IMR-90 (cell line): ENCODE measurements around the gene RBFOX1. TPM values are rescaled to one million over a fixed set of nuclear protein-coding genes. Genes with fewer than 3 reads are reported as not detected.

Source experiments
- ATAC-seq: fragments of 200-7000 bp; cut with Tn5 transposase; 2 replicates; pipeline ENCODE4 v1.9.1; 2020; ENCODE audit warnings: low read depth, mild to moderate bottlenecking, moderate library complexity
- BruUV-seq: library from RNA; stranded (reverse); fragments of 400-500 nt; replicated peaks from 2 replicates; lab custom pipeline; 2021; lab: Mats Ljungman, UMichigan
- CTCF ChIA-PET: fragments of 300-600 bp; formaldehyde crosslinking; extraction: SDS; loops from one replicate; lab custom pipeline; 2021; ENCODE audit warnings: antibody characterized with exemption; lab: Yijun Ruan, JAX
- POLR2A ChIA-PET: fragments of 300-600 bp; sonication (Branson Sonifier 250); formaldehyde crosslinking; loops from one replicate; lab custom pipeline; 2022; ENCODE audit warnings: antibody characterized with exemption; ENCODE audit not compliant: unreplicated experiment; lab: Charles Lee
- DNase-seq: peaks from one replicate; pipeline ENCODE4 v3.0.0; 2013
- H2AFZ ChIP-seq: replicated peaks from 2 replicates; pipeline ENCODE3; 2013; ENCODE audit warnings: low read length, mild to moderate bottlenecking; ENCODE audit not compliant: poor library complexity
- H2AK5ac ChIP-seq: 2 replicates; pipeline ENCODE4 v1.6.1; 2013; ENCODE audit warnings: low read depth, low read length, inconsistent platforms
- H2AK9ac ChIP-seq: replicated peaks from 2 replicates; pipeline ENCODE3; 2013; ENCODE audit warnings: mild to moderate bottlenecking, low read depth, low read length, moderate library complexity; ENCODE audit not compliant: poor library complexity
- H2BK120ac ChIP-seq: 2 replicates; pipeline ENCODE4 v1.6.1; 2013; ENCODE audit warnings: low read depth, low read length, inconsistent platforms
- H2BK15ac ChIP-seq: 3 replicates; pipeline ENCODE4 v1.6.1; 2013; ENCODE audit warnings: low read depth, low read length, inconsistent platforms
- H2BK20ac ChIP-seq: 2 replicates; pipeline ENCODE4 v1.6.1; 2013; ENCODE audit warnings: low read depth, mild to moderate bottlenecking, inconsistent platforms, low read length, moderate library complexity
- H2BK5ac ChIP-seq: 2 replicates; pipeline ENCODE4 v1.6.1; 2013; ENCODE audit warnings: mild to moderate bottlenecking, low read depth, low read length, inconsistent platforms; ENCODE audit not compliant: poor library complexity, severe bottlenecking
- H3K14ac ChIP-seq: replicated peaks from 2 replicates; pipeline ENCODE4 v1.6.1; 2013; ENCODE audit warnings: low read depth, low read length, inconsistent platforms
- H3K18ac ChIP-seq: 2 replicates; pipeline ENCODE4 v1.6.1; 2013; ENCODE audit warnings: low read depth, low read length, control low read depth
- H3K23ac ChIP-seq: 2 replicates; pipeline ENCODE4 v1.6.1; 2013; ENCODE audit warnings: low read depth, low read length, inconsistent platforms
- H3K27ac ChIP-seq: 2 replicates; pipeline ENCODE4 v1.5.1; 2013; ENCODE audit warnings: mild to moderate bottlenecking, control low read depth, low read length; ENCODE audit not compliant: insufficient read depth
- H3K27me3 ChIP-seq: 2 replicates; pipeline ENCODE4 v1.6.1; 2013; ENCODE audit warnings: low read length; ENCODE audit not compliant: control insufficient read depth, insufficient read depth
- H3K36me3 ChIP-seq: 2 replicates; pipeline ENCODE4 v1.6.1; 2013; ENCODE audit warnings: low read length, mixed read lengths; ENCODE audit not compliant: control insufficient read depth, insufficient read depth
- H3K4ac ChIP-seq: 2 replicates; pipeline ENCODE4 v1.6.1; 2013; ENCODE audit warnings: low read depth, low read length, inconsistent platforms
- H3K4me1 ChIP-seq: 2 replicates; pipeline ENCODE4 v1.6.1; 2013; ENCODE audit warnings: low read length, mixed read lengths; ENCODE audit not compliant: control insufficient read depth, insufficient read depth
- H3K4me2 ChIP-seq: 2 replicates; pipeline ENCODE4 v1.6.1; 2013; ENCODE audit warnings: low read depth, mild to moderate bottlenecking, control low read depth, low read length, moderate library complexity
- H3K4me3 ChIP-seq: 2 replicates; pipeline ENCODE4 v1.5.1; 2013; ENCODE audit warnings: low read depth, mild to moderate bottlenecking, control low read depth, low read length, moderate library complexity; ENCODE audit not compliant: insufficient read depth
- H3K56ac ChIP-seq: 2 replicates; pipeline ENCODE4 v1.6.1; 2013; ENCODE audit warnings: low read length, inconsistent platforms; ENCODE audit not compliant: insufficient read depth; ENCODE audit errors: extremely low read depth
- H3K79me1 ChIP-seq, 2 experiments: 2 replicates each; pipeline ENCODE4 v1.6.1; 2013; ENCODE audit warnings: low read length in 2 of 2, inconsistent platforms in 1 of 2, low read depth in 1 of 2
- H3K9ac ChIP-seq: 2 replicates; pipeline ENCODE4 v1.6.1; 2013; ENCODE audit warnings: low read depth, low read length, control low read depth
- H3K9me1 ChIP-seq: 2 replicates; pipeline ENCODE4 v1.6.1; 2013; ENCODE audit warnings: low read length, inconsistent platforms; ENCODE audit not compliant: insufficient read depth
- H3K9me3 ChIP-seq: 2 replicates; pipeline ENCODE4 v1.6.1; 2013; ENCODE audit warnings: low read length; ENCODE audit not compliant: control insufficient read depth, insufficient read depth
- H4K20me1 ChIP-seq: 2 replicates; pipeline ENCODE4 v1.6.1; 2013; ENCODE audit warnings: low read length, inconsistent platforms; ENCODE audit not compliant: insufficient read depth
- H4K5ac ChIP-seq: 2 replicates; pipeline ENCODE4 v1.6.1; 2013; ENCODE audit warnings: mild to moderate bottlenecking, low read depth, low read length, control low read depth
- H4K8ac ChIP-seq, 2 experiments: 2 replicates each; pipeline ENCODE4 v1.6.1; 2013; ENCODE audit warnings: low read depth in 2 of 2, low read length in 2 of 2, control low read depth in 1 of 2, inconsistent platforms in 1 of 2
- H4K91ac ChIP-seq: 2 replicates; pipeline ENCODE4 v1.6.1; 2013; ENCODE audit warnings: low read depth, low read length, inconsistent platforms; ENCODE audit not compliant: insufficient read depth
- BHLHE40 ChIP-seq: fragments of 150-350 bp; IDR thresholded peaks from 2 replicates; pipeline ENCODE4 v1.6.1; 2016; ENCODE audit warnings: mild to moderate bottlenecking, low read depth, low read length
- CEBPB ChIP-seq: IDR thresholded peaks from 2 replicates; pipeline ENCODE4 v1.6.1; 2012; ENCODE audit warnings: low read depth, low read length, improper control_type of control experiment
- CHD1 ChIP-seq: IDR thresholded peaks from 2 replicates; pipeline ENCODE4 v1.6.1; 2012; ENCODE audit warnings: low read depth, low read length, improper control_type of control experiment
- CTCF ChIP-seq: conservative IDR thresholded peaks from 2 replicates; pipeline ENCODE4 v1.5.1; 2012; ENCODE audit warnings: mild to moderate bottlenecking, low read depth, low read length, improper control_type of control experiment
- ELK1 ChIP-seq: fragments of 150-350 bp; IDR thresholded peaks from 2 replicates; pipeline ENCODE4 v1.6.1; 2016; ENCODE audit warnings: low read depth, mild to moderate bottlenecking, low read length, moderate library complexity, borderline replicate concordance
- FOS ChIP-seq: fragments of 150-350 bp; IDR thresholded peaks from 2 replicates; pipeline ENCODE4 v1.6.1; 2016; ENCODE audit warnings: low read depth, low read length
- MAFK ChIP-seq: IDR thresholded peaks from 2 replicates; pipeline ENCODE4 v1.6.1; 2012; ENCODE audit warnings: low read depth, low read length, improper control_type of control experiment
- MAZ ChIP-seq: IDR thresholded peaks from 2 replicates; pipeline ENCODE4 v1.6.1; 2012; ENCODE audit warnings: low read depth, mild to moderate bottlenecking, low read length, improper control_type of control experiment, moderate library complexity, borderline replicate concordance
- MXI1 ChIP-seq: IDR thresholded peaks from 2 replicates; pipeline ENCODE4 v1.6.1; 2012; ENCODE audit warnings: low read depth, mild to moderate bottlenecking, low read length, moderate library complexity, borderline replicate concordance
- NFE2L2 ChIP-seq: fragments of 150-350 bp; IDR thresholded peaks from 2 replicates; pipeline ENCODE4 v1.6.1; 2016; ENCODE audit warnings: low read depth, mild to moderate bottlenecking, low read length
- POLR2A ChIP-seq: IDR thresholded peaks from 2 replicates; pipeline ENCODE4 v1.6.1; 2012; ENCODE audit warnings: mild to moderate bottlenecking, low read depth, low read length
- RAD21 ChIP-seq: IDR thresholded peaks from 2 replicates; pipeline ENCODE4 v1.6.1; 2012; ENCODE audit warnings: low read length, improper control_type of control experiment
- RCOR1 ChIP-seq: IDR thresholded peaks from 2 replicates; pipeline ENCODE4 v1.6.1; 2012; ENCODE audit warnings: mild to moderate bottlenecking, low read length, improper control_type of control experiment; ENCODE audit not compliant: insufficient replicate concordance
- RFX5 ChIP-seq: IDR thresholded peaks from 2 replicates; pipeline ENCODE4 v1.8.0; 2012; ENCODE audit warnings: low read depth, mild to moderate bottlenecking, low read length, moderate library complexity
- SMC3 ChIP-seq: fragments of 150-350 bp; IDR thresholded peaks from 2 replicates; pipeline ENCODE4 v1.6.1; 2016; ENCODE audit warnings: low read depth, mild to moderate bottlenecking, antibody characterized with exemption, low read length, moderate library complexity
- USF2 ChIP-seq: fragments of 150-350 bp; IDR thresholded peaks from 2 replicates; pipeline ENCODE4 v1.6.1; 2017; ENCODE audit warnings: mild to moderate bottlenecking, antibody characterized with exemption, low read length, low read depth
- WGBS, 2 experiments: methylation state at CpG; one replicate each; pipeline versions ENCODE4 v1.1.5 to v1.1.7; 2013; ENCODE audit warnings: missing lambda C conversion rate in 2 of 2; ENCODE audit not compliant: insufficient read length in 1 of 2; ENCODE audit errors: extremely low coverage in 2 of 2; 5-methylcytosine and 5-hydroxymethylcytosine counted together
- dilution Hi-C: fragments of 300-500 bp; cut with HindIII; formaldehyde crosslinking; loops from one replicate; pipeline ENCODE4 v1.14.3; 2018; ENCODE audit warnings: low sequenced_read_pairs; ENCODE audit not compliant: unreplicated experiment
- in situ Hi-C: fragments of 300-500 bp; cut with MboI; formaldehyde crosslinking; loops from 3 replicates; pipeline ENCODE4 v1.14.3; 2019; ENCODE audit warnings: low sequenced_read_pairs, inconsistent platforms, mixed read lengths
- intact Hi-C: fragments of 100-400 bp; cut with micrococcal nuclease; formaldehyde crosslinking; loops from 2 replicates; pipeline ENCODE4 v1.10.0; 2022
- polyA plus RNA-seq, 3 experiments: library from polyadenylated mRNA; depleted of rRNA; stranded (reverse); fragments of >200 nt; gene quantifications; 2 replicates each; pipeline ENCODE4 v1.2.3, GENCODE V29; 2012; ENCODE audit warnings: low replicate concordance in 1 of 3
- total RNA-seq: library from RNA; depleted of rRNA; stranded (reverse); fragments of >200 nt; gene quantifications from 2 replicates; pipeline ENCODE4 v1.2.3, GENCODE V29; 2012

Gene RBFOX1
- total and polyA plus RNA-seq, 2 of the 4 experiments (the other 2 are of a cell fraction) = not detected

- Histone ChIP-seq H3K9me1 (no peaks in the 10 kb centered on the region), H2AK5ac (no peak overlapping the region), H3K27me3 (no peaks in the 10 kb centered on the region), H3K9me3 (peaks cover 13% of the 10 kb centered on the region), H4K5ac (no peak overlapping the region), H3K23ac (no peak overlapping the region), H3K4me3 (no peak overlapping the region), H3K14ac (no peak overlapping the region), H2BK120ac (no peak overlapping the region), H3K27ac (no peak overlapping the region), H4K91ac (no peak overlapping the region), H3K4ac (no peak overlapping the region), H3K36me3 (no peaks in the 10 kb centered on the region), H2BK15ac (no peak overlapping the region), H4K20me1 (no peaks in the 10 kb centered on the region), H2BK20ac (no peak overlapping the region), H3K9ac (no peak overlapping the region), H2AFZ (no peak overlapping the region), H3K79me1 (no peaks in the 10 kb centered on the region), H2BK5ac (no peak overlapping the region), H3K18ac (no peak overlapping the region), H3K4me2 (no peak overlapping the region), H3K4me1 (no peaks in the 10 kb centered on the region), H2AK9ac (no peak overlapping the region), H3K56ac (no peak overlapping the region), H4K8ac (no peak overlapping the region)
- TF ChIP-seq POLR2A (no peak), ELK1 (no peak), MAFK (no peak), MAZ (no peak), RAD21 (no peak), CEBPB (no peak), RFX5 (no peak), USF2 (no peak), BHLHE40 (no peak), NFE2L2 (no peak), MXI1 (no peak), FOS (no peak), RCOR1 (no peak), CHD1 (no peak), SMC3 (no peak), CTCF (no peak)
- ATAC-seq (no peak), DNase-seq (no peak)
- dilution Hi-C loops (no loop called here), intact Hi-C loops (no loop called here), in situ Hi-C loops (no loop called here)
- 6% methylated on average over 2 of the region's 5 CpGs; no CpG with 5 or more reads in 1 of the 2 experiments for WGBS, 2 experiments
- POLR2A ChIA-PET = no interaction called here
- BruUV-seq = no TSS peak
- CTCF ChIA-PET = no interaction called here
These were observed 23.1 kb downstream of the RBFOX1 start for GRCh38 chr16:7355758-7356157.
